ENCODE results near the gene CACNA2D3. TPM values are rescaled to one million over a fixed set of nuclear protein-coding genes. Genes with fewer than 3 reads are reported as not detected.

CACNA2D3 gene
- polyA plus RNA-seq, 3 donors, result 8.3 to 21.5 (median 10.4) TPM

- H3K79me2 ChIP-seq (ENCODE audit: insufficient read depth, low read length), result no peaks in the 10 kb centered on the region
- no peak for DNase-seq
- no peak overlapping the region for H3K4me3 Mint-ChIP-seq
- H3K9me3 Mint-ChIP-seq, result peaks cover 0 to 6% (median 0%) of the 10 kb centered on the region in 7 donors
- H3K9me3 ChIP-seq (replicated peaks in 1 of 2; ENCODE audit: control insufficient read depth in 1 of 2, insufficient read depth in 1 of 2, low read length in 2 of 2), result no peaks in the 10 kb centered on the region
- H3K27ac ChIP-seq (ENCODE audit: low read depth in 1 of 2, low read length in 2 of 2), result no peak overlapping the region
- no peak overlapping the region for H3K4me3 ChIP-seq (replicated peaks in 1 of 3; ENCODE audit: low read depth in 2 of 3, low read length in 3 of 3)
- intact Hi-C loops (cut with micrococcal nuclease), result no loop called here
- H2AFZ ChIP-seq (ENCODE audit: insufficient read depth, low read depth, low read length, poor library complexity, severe bottlenecking), result no peak overlapping the region
- H3K27me3 Mint-ChIP-seq (ENCODE audit: low read depth in 3 of 3), result peaks cover 5 to 19% (median 7%) of the 10 kb centered on the region in 3 donors
- H3K27ac Mint-ChIP-seq, result no peak overlapping the region
- no peaks in the 10 kb centered on the region for H3K4me1 Mint-ChIP-seq
- H3K4me2 ChIP-seq (replicated peaks; ENCODE audit: extremely low read depth, low read length, poor library complexity, severe bottlenecking), result no peak overlapping the region
- TF ChIP-seq, protein P1, sequence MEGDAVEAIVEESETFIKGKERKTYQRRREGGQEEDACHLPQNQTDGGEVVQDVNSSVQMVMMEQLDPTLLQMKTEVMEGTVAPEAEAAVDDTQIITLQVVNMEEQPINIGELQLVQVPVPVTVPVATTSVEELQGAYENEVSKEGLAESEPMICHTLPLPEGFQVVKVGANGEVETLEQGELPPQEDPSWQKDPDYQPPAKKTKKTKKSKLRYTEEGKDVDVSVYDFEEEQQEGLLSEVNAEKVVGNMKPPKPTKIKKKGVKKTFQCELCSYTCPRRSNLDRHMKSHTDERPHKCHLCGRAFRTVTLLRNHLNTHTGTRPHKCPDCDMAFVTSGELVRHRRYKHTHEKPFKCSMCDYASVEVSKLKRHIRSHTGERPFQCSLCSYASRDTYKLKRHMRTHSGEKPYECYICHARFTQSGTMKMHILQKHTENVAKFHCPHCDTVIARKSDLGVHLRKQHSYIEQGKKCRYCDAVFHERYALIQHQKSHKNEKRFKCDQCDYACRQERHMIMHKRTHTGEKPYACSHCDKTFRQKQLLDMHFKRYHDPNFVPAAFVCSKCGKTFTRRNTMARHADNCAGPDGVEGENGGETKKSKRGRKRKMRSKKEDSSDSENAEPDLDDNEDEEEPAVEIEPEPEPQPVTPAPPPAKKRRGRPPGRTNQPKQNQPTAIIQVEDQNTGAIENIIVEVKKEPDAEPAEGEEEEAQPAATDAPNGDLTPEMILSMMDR (IDR thresholded peaks at IDR 0.05), result no peak
- no CpG with 5 or more reads among the region's 3 CpGs for WGBS (ENCODE audit: insufficient coverage)
- no peaks in the 10 kb centered on the region for H3K36me3 Mint-ChIP-seq
- peaks cover 0 to 2% of the 10 kb centered on the region in 2 donors for H3K27me3 ChIP-seq (ENCODE audit: control insufficient read depth in 2 of 2, insufficient read depth in 2 of 2, low read length in 2 of 2)
- no peak overlapping the region for H3K9ac ChIP-seq (ENCODE audit: insufficient read depth, low read length, poor library complexity, severe bottlenecking)
- no peaks in the 10 kb centered on the region for H3K4me1 ChIP-seq (ENCODE audit: control insufficient read depth in 1 of 2, insufficient read depth in 2 of 2, low read length in 2 of 2)
- H3K36me3 ChIP-seq (replicated peaks in 1 of 2; ENCODE audit: control insufficient read depth in 1 of 2, insufficient read depth in 2 of 2, low read length in 2 of 2), result no peaks in the 10 kb centered on the region
- no peaks in the 10 kb centered on the region for H4K20me1 ChIP-seq (ENCODE audit: insufficient read depth, low read length)
These were observed 129.4 kb downstream of the CACNA2D3 start for GRCh38 chr3:54251705-54252104.

- Histone ChIP-seq H2AFZ (ENCODE audit: insufficient read depth, low read depth, low read length, poor library complexity, severe bottlenecking) (no peak overlapping the region), H3K27ac (ENCODE audit: low read depth in 1 of 2, low read length in 2 of 2) (no peak overlapping the region), H4K20me1 (ENCODE audit: insufficient read depth, low read length) (no peaks in the 10 kb centered on the region), H3K9ac (ENCODE audit: insufficient read depth, low read length, poor library complexity, severe bottlenecking) (no peak overlapping the region), H3K36me3 (replicated peaks in 1 of 2; ENCODE audit: control insufficient read depth in 1 of 2, insufficient read depth in 2 of 2, low read length in 2 of 2) (no peaks in the 10 kb centered on the region), H3K4me2 (replicated peaks; ENCODE audit: extremely low read depth, low read length, poor library complexity, severe bottlenecking) (no peak overlapping the region), H3K79me2 (ENCODE audit: insufficient read depth, low read length) (no peaks in the 10 kb centered on the region), H3K4me3 (replicated peaks in 1 of 3; ENCODE audit: low read depth in 2 of 3, low read length in 3 of 3) (no peak overlapping the region), H3K27me3 (ENCODE audit: control insufficient read depth in 2 of 2, insufficient read depth in 2 of 2, low read length in 2 of 2) (peaks cover 6 to 8% of the 10 kb centered on the region in 2 donors), H3K4me1 (ENCODE audit: control insufficient read depth in 1 of 2, insufficient read depth in 2 of 2, low read length in 2 of 2) (no peaks in the 10 kb centered on the region), H3K9me3 (replicated peaks in 1 of 2; ENCODE audit: control insufficient read depth in 1 of 2, insufficient read depth in 1 of 2, low read length in 2 of 2) (peaks cover 0 to 2% of the 10 kb centered on the region in 2 donors)
- no peak for DNase-seq
- no CpG with 5 or more reads among the region's 7 CpGs for WGBS (ENCODE audit: insufficient coverage)
- Mint-ChIP-seq H3K4me1 (peaks cover 5% of the 10 kb centered on the region), H3K36me3 (no peaks in the 10 kb centered on the region), H3K4me3 (no peak overlapping the region), H3K27ac (no peak overlapping the region), H3K27me3 (ENCODE audit: low read depth in 3 of 3) (peaks cover 13 to 37% (median 22%) of the 10 kb centered on the region in 3 donors), H3K9me3 (peaks cover 0 to 8% (median 3%) of the 10 kb centered on the region in 7 donors)
- intact Hi-C loops (cut with micrococcal nuclease), result no loop called here
- TF ChIP-seq, protein P1 (IDR thresholded peaks at IDR 0.05), result no peak
These were observed 134.9 kb downstream of the CACNA2D3 start for GRCh38 chr3:54257125-54257720.

Data from CD14-positive monocyte (primary cell).